Fibroblast of villous mesenchyme (primary cell): ENCODE results near the gene RNASE3. TPM values are rescaled to one million over a fixed set of nuclear protein-coding genes. Genes with fewer than 3 reads are reported as not detected.
"Not testable (repeated sequence)": the region's sequence is repeated elsewhere in the genome, so short reads cannot be mapped to it uniquely, and the experiment has no call there.

Experiments
- DNase-seq: peaks from one replicate; pipeline ENCODE4 v3.0.0-alpha.2; 2010; ENCODE audit warnings: low read depth
- H3K4me3 ChIP-seq: 2 replicates; pipeline ENCODE4 v1.5.1; 2011; ENCODE audit warnings: low read depth, mild to moderate bottlenecking, low read length
- CTCF ChIP-seq: IDR thresholded peaks from 2 replicates; pipeline ENCODE4 v1.5.1; 2012; ENCODE audit warnings: low read depth, mild to moderate bottlenecking, low read length; ENCODE audit not compliant: insufficient read depth
- total RNA-seq: library from RNA; depleted of rRNA; stranded (reverse); fragments of >200 nt; gene quantifications from 2 replicates; pipeline ENCODE4 v1.2.3, GENCODE V29; 2012

Gene RNASE3
- total RNA-seq, 1 donor = not detected

GRCh38 chr14:20904393-20905029 lies 13.3 kb downstream of the RNASE3 start:
- no peak overlapping the region for H3K4me3 ChIP-seq
- no peak for TF ChIP-seq CTCF
- DNase-seq = no peak

GRCh38 chr14:20905676-20906075 lies 14.5 kb downstream of the RNASE3 start:
- TF ChIP-seq CTCF = no peak
- no peak for DNase-seq
- no peak overlapping the region for H3K4me3 ChIP-seq

- no peak for DNase-seq
- H3K4me3 ChIP-seq = no peak overlapping the region
- no peak for TF ChIP-seq CTCF
These were observed 16.0 kb downstream of the RNASE3 start for GRCh38 chr14:20907214-20907613.

- not testable (repeated sequence) for DNase-seq, H3K4me3 ChIP-seq
These were observed 19.6 kb downstream of the RNASE3 start for GRCh38 chr14:20910822-20911221.

GRCh38 chr14:20919038-20919756 lies 28.0 kb downstream of the RNASE3 start:
- DNase-seq, H3K4me3 ChIP-seq: not testable (repeated sequence)

GRCh38 chr14:20923766-20924297 lies 32.6 kb downstream of the RNASE3 start:
- DNase-seq, H3K4me3 ChIP-seq: not testable (repeated sequence)

- H3K4me3 ChIP-seq = no peak overlapping the region
- TF ChIP-seq CTCF = peak; percentile 60
- DNase-seq = peak; percentile 15
These were observed 43.1 kb downstream of the RNASE3 start for GRCh38 chr14:20934148-20934762.

GRCh38 chr14:20935303-20935984 lies 44.3 kb downstream of the RNASE3 start:
- TF ChIP-seq CTCF = no peak
- H3K4me3 ChIP-seq = no peak overlapping the region
- DNase-seq = no peak
